ENCODE data around the gene PPP1R14C.

Gene PPP1R14C

DNA sequence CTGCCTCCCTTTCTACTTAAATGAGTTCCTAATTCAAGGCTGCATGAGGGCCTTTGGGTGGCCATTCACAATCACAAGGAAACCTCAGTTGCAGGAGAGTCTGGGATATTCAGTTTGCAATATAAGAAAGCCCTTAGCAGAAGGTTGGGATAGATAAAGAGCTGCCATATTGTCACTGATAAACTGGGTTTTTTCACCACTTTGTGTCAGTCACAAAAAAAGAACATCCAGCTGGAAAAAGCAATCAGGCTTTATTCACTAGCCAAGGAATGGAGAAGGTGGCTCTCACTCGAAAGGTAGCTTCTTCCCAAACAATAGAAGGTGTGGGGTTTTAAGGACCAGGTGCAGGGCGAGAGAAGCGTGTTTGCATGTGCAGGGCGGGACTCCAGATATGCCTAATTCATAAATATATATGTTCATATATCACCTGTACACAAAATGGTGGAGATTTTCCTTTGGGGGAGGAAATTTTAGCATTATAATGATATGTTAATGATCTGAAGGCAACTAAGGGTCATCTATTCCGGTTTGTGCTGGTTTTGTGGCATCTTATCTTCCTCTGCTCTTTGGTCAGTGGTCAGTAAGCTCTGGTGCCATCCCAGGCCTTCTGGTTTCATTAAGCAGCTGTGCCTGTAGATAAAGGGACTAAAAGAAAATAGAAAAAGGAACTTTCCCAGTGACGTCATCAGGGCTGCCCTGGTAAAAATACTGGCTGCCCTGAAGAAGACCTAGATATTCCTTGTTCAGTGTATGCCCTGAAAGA lies 128.8 kb downstream of the PPP1R14C start:
- Mint-ChIP-seq H3K9me3 (no peaks in the 10 kb centered on the region), H3K4me1 (peaks cover 8% of the 10 kb centered on the region), H3K27me3 (peaks cover 20% of the 10 kb centered on the region), H3K4me3 (no peak overlapping the region), H3K27ac (ENCODE audit: low read depth) (no peak overlapping the region), H3K36me3 (ENCODE audit: insufficient read depth) (no peaks in the 10 kb centered on the region)
- ATAC-seq (replicated peaks; ENCODE audit: extremely low read depth, poor library complexity, severe bottlenecking) (no peak), DNase-seq (ENCODE audit: low spot score in 2 of 2) (no peak)

DNA sequence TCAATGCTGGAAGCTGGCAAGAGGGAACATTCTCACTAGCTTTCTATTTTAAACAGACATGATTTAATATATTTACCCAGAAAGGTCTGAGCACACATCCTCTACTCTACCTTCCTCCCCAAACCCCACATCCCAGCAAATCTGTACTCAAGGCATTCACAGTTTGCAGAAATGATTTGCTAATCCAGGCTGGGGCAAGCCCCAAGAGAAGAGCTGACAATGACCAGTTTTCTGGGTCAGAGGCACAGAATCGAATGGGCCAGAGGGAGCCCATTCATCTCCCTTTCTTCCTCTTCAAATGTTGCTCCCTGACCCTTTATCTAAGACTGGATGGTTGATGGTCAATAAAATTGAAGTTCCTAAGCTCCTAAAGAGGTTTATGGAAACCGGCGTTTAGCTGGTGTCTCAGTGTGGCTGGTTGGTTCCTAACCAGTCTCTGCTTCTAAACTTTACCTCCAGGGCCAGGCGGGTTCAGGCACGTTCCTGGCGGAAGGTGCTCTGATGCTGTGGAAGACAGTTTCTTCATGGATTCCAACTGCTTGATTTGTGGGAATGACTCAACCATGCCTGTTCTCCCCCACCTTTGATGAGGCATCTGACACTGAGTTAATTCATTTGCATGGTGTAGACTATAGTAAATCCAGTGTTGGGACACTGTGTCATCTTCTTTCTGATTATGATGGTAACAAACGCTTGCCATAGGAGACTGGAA lies 129.6 kb downstream of the PPP1R14C start:
- no peak overlapping the region for H3K27ac Mint-ChIP-seq (ENCODE audit: low read depth)
- peaks cover 25% of the 10 kb centered on the region for H3K27me3 Mint-ChIP-seq
- no peaks in the 10 kb centered on the region for H3K36me3 Mint-ChIP-seq (ENCODE audit: insufficient read depth)
- DNase-seq (ENCODE audit: low spot score in 2 of 2) (no peak), ATAC-seq (replicated peaks; ENCODE audit: extremely low read depth, poor library complexity, severe bottlenecking) (no peak)
- no peaks in the 10 kb centered on the region for H3K9me3 Mint-ChIP-seq
- peaks cover 8% of the 10 kb centered on the region for H3K4me1 Mint-ChIP-seq
- H3K4me3 Mint-ChIP-seq: no peak overlapping the region

DNA sequence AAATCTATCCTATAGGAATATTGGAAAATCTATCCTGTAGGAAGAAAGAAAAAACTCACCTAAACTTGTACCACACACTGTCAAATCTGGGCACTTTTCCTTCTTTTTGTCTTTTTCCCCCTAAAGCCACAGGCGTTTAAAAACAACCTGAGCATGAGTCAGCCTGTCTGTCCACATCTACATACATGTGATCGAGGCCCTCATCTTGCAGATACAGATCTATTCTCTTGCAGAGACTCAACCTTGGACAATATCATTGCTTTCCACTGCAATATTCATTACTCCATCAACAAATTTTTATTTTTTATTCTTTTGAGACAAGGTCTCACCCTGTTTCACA lies 130.1 kb downstream of the PPP1R14C start:
- H3K9me3 Mint-ChIP-seq: no peaks in the 10 kb centered on the region
- no peak overlapping the region for H3K27ac Mint-ChIP-seq (ENCODE audit: low read depth)
- no peak overlapping the region for H3K4me3 Mint-ChIP-seq
- DNase-seq (ENCODE audit: low spot score in 2 of 2) (no peak), ATAC-seq (replicated peaks; ENCODE audit: extremely low read depth, poor library complexity, severe bottlenecking) (no peak)
- no peaks in the 10 kb centered on the region for H3K36me3 Mint-ChIP-seq (ENCODE audit: insufficient read depth)
- peaks cover 8% of the 10 kb centered on the region for H3K4me1 Mint-ChIP-seq
- peaks cover 25% of the 10 kb centered on the region for H3K27me3 Mint-ChIP-seq

DNA sequence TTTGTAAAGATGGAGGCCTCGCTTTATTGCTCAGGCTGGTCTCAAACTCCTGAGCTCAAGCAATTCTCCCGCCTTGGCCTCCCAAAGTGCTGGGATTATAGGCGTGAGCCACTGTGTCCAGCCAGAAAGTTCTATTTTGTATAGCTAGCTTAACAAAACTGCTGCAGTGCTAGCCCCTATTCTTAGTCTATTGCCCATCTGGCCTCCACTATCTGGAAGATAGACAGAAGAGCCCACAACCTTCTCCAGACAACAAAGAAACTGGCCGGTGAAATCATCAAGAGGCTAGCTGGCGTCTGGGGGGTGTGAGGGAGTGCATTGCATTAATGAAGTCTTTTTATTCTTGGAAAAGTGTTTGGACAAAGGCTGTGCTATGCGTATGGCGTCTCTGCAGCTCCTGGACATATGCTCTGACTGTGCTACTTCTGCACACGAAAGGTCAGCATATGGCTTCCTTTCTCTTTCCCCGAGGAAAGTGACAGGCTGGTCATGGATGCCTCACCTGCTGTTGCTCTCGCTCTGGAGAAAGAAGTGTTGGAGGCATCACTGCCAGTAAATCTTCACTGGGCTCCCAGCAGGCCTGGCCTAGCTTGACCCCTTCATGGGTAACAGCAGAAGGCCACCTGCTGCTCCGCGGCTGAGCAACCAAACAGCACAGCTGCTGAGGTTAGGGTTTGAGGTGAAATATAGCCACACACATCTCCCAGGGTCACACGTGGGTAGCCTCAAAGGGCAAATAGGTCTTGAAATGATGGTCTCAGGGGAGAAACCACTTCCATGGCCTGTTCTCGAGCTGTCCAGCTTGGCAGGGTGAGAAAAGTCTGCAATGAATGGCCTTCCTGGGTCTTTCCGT lies 130.8 kb downstream of the PPP1R14C start:
- Mint-ChIP-seq H3K27me3 (peaks cover 30% of the 10 kb centered on the region), H3K27ac (ENCODE audit: low read depth) (no peak overlapping the region), H3K9me3 (no peaks in the 10 kb centered on the region), H3K36me3 (ENCODE audit: insufficient read depth) (no peaks in the 10 kb centered on the region), H3K4me3 (no peak overlapping the region), H3K4me1 (peaks cover 8% of the 10 kb centered on the region)
- ATAC-seq (replicated peaks; ENCODE audit: extremely low read depth, poor library complexity, severe bottlenecking): no peak
- DNase-seq (ENCODE audit: low spot score in 2 of 2): no peak

DNA sequence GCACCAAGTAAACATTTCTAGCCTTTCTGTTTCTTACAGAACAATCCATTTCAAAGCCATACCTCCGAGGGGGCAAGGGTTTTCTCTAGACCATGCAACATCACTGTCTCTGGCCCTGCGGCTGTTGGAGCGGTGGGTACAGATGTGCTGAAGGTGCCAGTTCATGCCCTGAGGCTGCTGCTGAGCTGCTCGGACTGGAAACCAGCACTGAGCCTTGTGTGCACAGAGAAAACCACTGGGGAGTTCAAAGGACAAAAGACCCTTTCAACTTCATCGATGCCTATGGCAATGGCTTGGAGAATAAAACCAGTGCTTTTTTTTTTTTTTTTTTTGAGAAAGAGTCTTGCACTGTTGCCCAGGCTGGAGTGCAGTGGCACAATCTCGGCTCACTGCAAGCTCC lies 132.6 kb downstream of the PPP1R14C start:
- Mint-ChIP-seq H3K27me3 (peaks cover 35% of the 10 kb centered on the region), H3K27ac (ENCODE audit: low read depth) (no peak overlapping the region), H3K36me3 (ENCODE audit: insufficient read depth) (no peaks in the 10 kb centered on the region), H3K4me1 (peaks cover 8% of the 10 kb centered on the region), H3K4me3 (no peak overlapping the region), H3K9me3 (no peaks in the 10 kb centered on the region)
- DNase-seq (ENCODE audit: low spot score in 2 of 2) (no peak), ATAC-seq (replicated peaks; ENCODE audit: extremely low read depth, poor library complexity, severe bottlenecking) (no peak)

DNA sequence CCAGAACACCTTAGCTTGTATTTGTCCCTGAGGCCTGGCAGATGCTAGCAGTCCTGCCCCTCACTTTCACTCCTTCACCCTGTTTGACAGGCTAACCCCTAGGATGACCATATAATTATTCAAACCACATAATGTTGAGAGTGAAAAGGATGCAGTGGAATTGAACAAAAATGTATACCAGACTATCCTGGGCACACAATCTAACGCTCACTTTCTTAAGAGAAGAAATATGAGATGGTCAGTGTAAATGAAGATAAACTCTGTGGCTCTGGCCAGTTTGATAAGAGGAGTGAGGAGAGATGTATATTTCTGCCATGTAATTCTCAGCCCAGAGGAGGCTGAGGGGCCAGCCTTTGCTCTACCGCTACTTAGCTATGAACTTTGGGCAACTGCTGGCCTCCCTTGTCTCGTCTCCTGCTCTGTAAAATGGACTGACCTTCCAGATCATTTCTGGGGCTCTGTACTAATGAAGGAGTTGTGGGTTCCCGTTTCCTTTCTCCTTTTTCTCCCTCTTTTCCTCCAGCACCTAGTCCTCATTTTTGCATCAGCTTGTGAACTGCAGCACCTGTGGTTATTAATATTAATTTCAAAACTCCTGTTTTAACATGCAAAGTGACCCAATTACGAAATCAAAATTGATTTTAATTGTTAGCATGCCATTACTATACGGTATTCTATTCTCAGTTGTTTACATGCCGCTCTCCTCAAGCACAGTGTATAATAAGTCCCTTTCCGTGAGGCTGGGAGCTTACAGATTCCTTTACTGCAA lies 133.5 kb downstream of the PPP1R14C start:
- peaks cover 8% of the 10 kb centered on the region for H3K4me1 Mint-ChIP-seq
- no peaks in the 10 kb centered on the region for H3K36me3 Mint-ChIP-seq (ENCODE audit: insufficient read depth)
- no peak for DNase-seq (ENCODE audit: low spot score in 2 of 2)
- no peak for ATAC-seq (replicated peaks; ENCODE audit: extremely low read depth, poor library complexity, severe bottlenecking)
- H3K27me3 Mint-ChIP-seq: peaks cover 38% of the 10 kb centered on the region
- no peak overlapping the region for H3K27ac Mint-ChIP-seq (ENCODE audit: low read depth)
- H3K9me3 Mint-ChIP-seq: no peaks in the 10 kb centered on the region
- H3K4me3 Mint-ChIP-seq: no peak overlapping the region

DNA sequence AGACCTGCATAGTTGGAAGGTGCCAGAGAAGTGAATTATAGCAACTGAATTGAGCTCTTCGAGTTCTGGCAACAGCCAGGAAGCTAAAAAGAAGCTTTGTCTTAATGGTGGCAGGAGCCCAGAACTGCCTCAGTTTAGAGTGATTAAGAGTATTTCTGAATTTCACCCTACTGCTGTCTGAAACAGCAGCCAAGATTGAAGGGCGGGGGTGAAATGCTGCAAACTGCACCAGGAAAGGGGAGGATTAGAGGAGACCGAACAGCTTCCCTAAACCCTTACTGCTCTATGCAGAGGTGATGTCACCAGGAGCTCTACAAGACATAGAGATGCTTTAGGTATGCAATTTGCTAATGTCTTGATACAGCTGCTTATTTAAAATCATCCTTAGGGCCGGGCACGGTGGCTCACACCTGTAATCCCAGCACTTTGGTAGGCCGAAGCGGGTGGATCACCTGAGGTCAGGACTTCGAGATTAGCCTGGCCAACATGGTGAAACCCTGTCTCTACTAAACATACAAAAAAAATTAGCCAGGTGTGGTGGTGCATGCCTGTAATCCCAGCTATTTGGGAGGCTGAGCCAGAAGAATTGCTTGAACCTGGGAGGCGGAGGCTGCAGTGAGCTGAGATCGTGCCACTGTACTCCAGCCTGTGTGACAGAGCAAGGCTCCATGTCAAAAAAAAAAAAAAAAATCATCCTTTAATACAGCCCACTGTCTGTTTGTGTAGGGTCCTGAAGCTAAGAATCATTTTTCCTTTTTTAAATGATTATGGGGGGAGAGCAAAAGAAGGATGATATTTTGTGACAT lies 134.3 kb downstream of the PPP1R14C start:
- Mint-ChIP-seq H3K27me3 (peaks cover 41% of the 10 kb centered on the region), H3K4me3 (no peak overlapping the region), H3K36me3 (ENCODE audit: insufficient read depth) (no peaks in the 10 kb centered on the region), H3K9me3 (peaks cover under 1% of the 10 kb centered on the region), H3K27ac (ENCODE audit: low read depth) (no peak overlapping the region), H3K4me1 (peaks cover 8% of the 10 kb centered on the region)
- no peak for DNase-seq (ENCODE audit: low spot score in 2 of 2)
- ATAC-seq (replicated peaks; ENCODE audit: extremely low read depth, poor library complexity, severe bottlenecking): no peak

DNA sequence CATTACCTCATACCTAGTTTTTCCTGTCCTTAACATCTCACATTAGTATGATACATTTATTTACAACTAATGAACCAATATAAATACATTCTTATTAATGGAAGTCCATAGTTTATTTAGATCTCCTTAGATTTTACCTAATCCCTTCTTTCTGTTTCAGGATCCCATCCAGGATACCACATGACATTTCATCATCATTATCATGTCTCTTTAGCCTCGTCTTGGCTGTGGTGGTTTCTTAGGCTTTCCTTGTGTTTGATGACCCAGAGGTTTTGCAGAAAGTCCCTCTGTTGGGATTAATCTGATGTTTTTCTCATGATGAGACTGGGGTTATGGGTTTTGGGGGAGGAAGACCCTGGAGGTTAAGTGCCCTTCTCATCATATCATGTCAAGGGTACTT lies 136.7 kb downstream of the PPP1R14C start:
- DNase-seq (ENCODE audit: low spot score in 2 of 2) (no peak), ATAC-seq (replicated peaks; ENCODE audit: extremely low read depth, poor library complexity, severe bottlenecking) (no peak)
- Mint-ChIP-seq H3K4me3 (no peak overlapping the region), H3K36me3 (ENCODE audit: insufficient read depth) (no peaks in the 10 kb centered on the region), H3K9me3 (peaks cover 5% of the 10 kb centered on the region), H3K4me1 (no peaks in the 10 kb centered on the region), H3K27ac (ENCODE audit: low read depth) (no peak overlapping the region), H3K27me3 (peaks cover 51% of the 10 kb centered on the region)

DNA sequence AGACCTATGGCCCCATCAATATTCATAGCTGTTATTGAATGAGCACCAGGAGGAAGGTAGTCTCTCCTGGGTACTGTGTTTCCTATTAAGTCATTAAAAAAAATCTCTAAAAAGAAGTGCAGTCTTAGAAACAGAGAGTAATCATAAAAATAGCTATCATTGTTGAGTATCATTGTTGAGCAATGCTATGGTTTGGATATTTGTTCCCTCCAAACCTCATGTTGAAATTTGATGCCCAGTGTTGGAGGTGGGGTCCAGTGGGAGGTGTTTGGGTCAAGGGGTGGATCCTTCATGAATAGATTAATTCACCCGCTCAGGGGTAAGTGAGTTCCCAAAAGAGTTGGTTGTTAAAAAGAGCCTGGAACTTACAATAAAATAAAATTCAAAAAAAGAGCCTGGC lies 137.9 kb downstream of the PPP1R14C start:
- no peak overlapping the region for H3K27ac Mint-ChIP-seq (ENCODE audit: low read depth)
- H3K9me3 Mint-ChIP-seq: peaks cover 5% of the 10 kb centered on the region
- no peaks in the 10 kb centered on the region for H3K4me1 Mint-ChIP-seq
- ATAC-seq (replicated peaks; ENCODE audit: extremely low read depth, poor library complexity, severe bottlenecking): no peak
- peaks cover 63% of the 10 kb centered on the region for H3K27me3 Mint-ChIP-seq
- H3K36me3 Mint-ChIP-seq (ENCODE audit: insufficient read depth): no peaks in the 10 kb centered on the region
- no peak overlapping the region for H3K4me3 Mint-ChIP-seq
- no peak for DNase-seq (ENCODE audit: low spot score in 2 of 2)

DNA sequence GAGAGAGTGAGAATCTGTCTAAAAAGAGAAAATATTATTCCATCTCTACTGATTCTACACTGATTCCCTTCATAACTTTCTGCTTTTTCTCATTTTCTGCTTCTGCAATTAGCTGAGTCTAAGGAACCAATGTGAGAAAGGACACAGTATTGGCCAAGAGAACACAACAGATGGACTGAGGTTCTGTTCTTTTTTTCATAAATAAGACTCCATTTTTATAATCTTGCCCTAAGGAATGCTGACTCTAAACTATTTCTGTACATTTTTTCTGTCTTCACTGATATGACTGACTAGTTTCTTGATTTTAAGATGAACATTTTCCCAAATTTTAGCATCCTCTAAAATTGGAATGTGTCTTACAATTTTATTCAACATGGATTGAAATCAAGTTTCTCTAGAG lies 138.9 kb downstream of the PPP1R14C start:
- no peaks in the 10 kb centered on the region for H3K36me3 Mint-ChIP-seq (ENCODE audit: insufficient read depth)
- no peak overlapping the region for H3K27ac Mint-ChIP-seq (ENCODE audit: low read depth)
- peaks cover 63% of the 10 kb centered on the region for H3K27me3 Mint-ChIP-seq
- ATAC-seq (replicated peaks; ENCODE audit: extremely low read depth, poor library complexity, severe bottlenecking) (no peak), DNase-seq (ENCODE audit: low spot score in 2 of 2) (no peak)
- no peak overlapping the region for H3K4me3 Mint-ChIP-seq
- no peaks in the 10 kb centered on the region for H3K4me1 Mint-ChIP-seq
- peaks cover 5% of the 10 kb centered on the region for H3K9me3 Mint-ChIP-seq

DNA sequence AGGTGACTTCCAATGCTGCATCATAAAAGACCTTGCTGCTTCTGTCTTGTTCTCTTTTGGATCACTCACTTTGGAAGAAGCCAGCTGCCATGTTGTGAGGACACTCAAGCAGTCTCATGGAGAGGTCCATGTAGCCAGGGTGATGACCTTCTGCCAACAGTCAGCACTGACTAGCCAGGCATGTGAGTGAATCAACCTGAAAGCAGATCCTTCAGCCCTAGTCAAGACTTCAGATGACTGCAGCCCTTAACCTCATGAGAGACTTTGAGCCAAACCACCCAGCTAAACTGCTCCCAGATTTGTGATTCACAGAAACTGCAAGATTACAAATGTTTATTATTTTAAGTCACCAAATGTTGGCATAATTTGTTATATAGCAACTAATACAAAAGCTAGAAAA lies 140.0 kb downstream of the PPP1R14C start:
- DNase-seq (ENCODE audit: low spot score in 2 of 2) (no peak), ATAC-seq (replicated peaks; ENCODE audit: extremely low read depth, poor library complexity, severe bottlenecking) (no peak)
- H3K36me3 Mint-ChIP-seq (ENCODE audit: insufficient read depth): no peaks in the 10 kb centered on the region
- no peaks in the 10 kb centered on the region for H3K4me1 Mint-ChIP-seq
- H3K4me3 Mint-ChIP-seq: no peak overlapping the region
- no peak overlapping the region for H3K27ac Mint-ChIP-seq (ENCODE audit: low read depth)
- H3K9me3 Mint-ChIP-seq: peaks cover 5% of the 10 kb centered on the region
- H3K27me3 Mint-ChIP-seq: peaks cover 63% of the 10 kb centered on the region

DNA sequence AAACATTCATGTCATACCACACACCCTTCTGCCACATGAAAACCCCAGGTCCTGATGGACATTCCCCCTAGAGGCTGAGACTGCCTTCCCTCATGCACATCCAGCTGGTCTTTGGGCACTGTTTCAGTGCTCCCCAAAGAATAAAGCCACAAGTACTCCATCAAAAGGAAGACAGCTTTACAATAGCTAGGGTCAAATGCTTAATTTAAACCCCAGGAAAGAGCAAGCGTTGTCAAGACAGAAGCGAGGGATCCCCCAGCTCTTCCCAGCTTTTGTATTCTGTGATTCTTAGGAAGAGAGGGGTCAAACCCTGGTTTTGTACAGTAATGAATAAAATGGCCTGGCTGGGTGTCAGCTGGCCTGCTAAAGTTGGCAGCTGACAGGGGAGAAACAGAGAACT lies 143.6 kb downstream of the PPP1R14C start:
- no peaks in the 10 kb centered on the region for H3K36me3 Mint-ChIP-seq (ENCODE audit: insufficient read depth)
- peaks cover 60% of the 10 kb centered on the region for H3K27me3 Mint-ChIP-seq
- DNase-seq (ENCODE audit: low spot score in 2 of 2) (no peak), ATAC-seq (replicated peaks; ENCODE audit: extremely low read depth, poor library complexity, severe bottlenecking) (no peak)
- H3K9me3 Mint-ChIP-seq: peaks cover 5% of the 10 kb centered on the region
- peaks cover 8% of the 10 kb centered on the region for H3K4me1 Mint-ChIP-seq
- no peak overlapping the region for H3K4me3 Mint-ChIP-seq
- H3K27ac Mint-ChIP-seq (ENCODE audit: low read depth): no peak overlapping the region

All from central memory CD8-positive, alpha-beta T cell (primary cell).